BE2C (cell line): ENCODE measurements around the gene RBMS3.

Source experiments
- DNase-seq: peaks from one replicate; pipeline ENCODE4 v3.0.0-alpha.2; 2020
- H3K27me3 ChIP-seq: fragments of 250-450 bp; sonication (Bioruptor Pico); 2 replicates; pipeline ENCODE4 v1.5.1; 2020; ENCODE audit warnings: mild to moderate bottlenecking
- H3K36me3 ChIP-seq: fragments of 250-450 bp; sonication (Bioruptor Pico); 2 replicates; pipeline ENCODE4 v1.5.1; 2020; ENCODE audit warnings: mild to moderate bottlenecking
- H3K4me1 ChIP-seq: fragments of 250-450 bp; sonication (Bioruptor Pico); 2 replicates; pipeline ENCODE4 v1.5.1; 2020
- H3K4me3 ChIP-seq: 2 replicates; pipeline ENCODE4 v1.5.1; 2011; ENCODE audit warnings: low read depth, low read length
- H3K9me3 ChIP-seq: fragments of 250-450 bp; sonication (Bioruptor Pico); 2 replicates; pipeline ENCODE4 v1.5.1; 2020
- CTCF ChIP-seq: IDR thresholded peaks from 2 replicates; pipeline ENCODE4 v1.5.1; 2012; ENCODE audit warnings: mild to moderate bottlenecking, low read depth, low read length

The RBMS3 gene

GRCh38 chr3:29590461-29590860, 309.6 kb downstream of the RBMS3 start:
- H3K4me3 ChIP-seq = no peak overlapping the region
- DNase-seq = no peak
- no peaks in the 10 kb centered on the region for H3K9me3 ChIP-seq
- no peak for TF ChIP-seq CTCF
- H3K4me1 ChIP-seq = no peaks in the 10 kb centered on the region; the same call in 1 of the 2 replicates
- no peaks in the 10 kb centered on the region for H3K27me3 ChIP-seq
- H3K36me3 ChIP-seq = no peaks in the 10 kb centered on the region

GRCh38 chr3:29591579-29591978, 310.7 kb downstream of the RBMS3 start:
- no peaks in the 10 kb centered on the region for H3K9me3 ChIP-seq
- DNase-seq = no peak
- no peaks in the 10 kb centered on the region for H3K36me3 ChIP-seq
- H3K4me3 ChIP-seq = no peak overlapping the region
- no peaks in the 10 kb centered on the region for H3K27me3 ChIP-seq
- no peaks in the 10 kb centered on the region for H3K4me1 ChIP-seq
- TF ChIP-seq CTCF = no peak

GRCh38 chr3:29593802-29594201, 312.9 kb downstream of the RBMS3 start:
- Histone ChIP-seq H3K27me3 (no peaks in the 10 kb centered on the region), H3K4me3 (no peak overlapping the region), H3K9me3 (no peaks in the 10 kb centered on the region), H3K4me1 (no peaks in the 10 kb centered on the region), H3K36me3 (no peaks in the 10 kb centered on the region)
- DNase-seq = no peak
- no peak for TF ChIP-seq CTCF

- no peak overlapping the region for H3K4me3 ChIP-seq
- H3K4me1 ChIP-seq = no peaks in the 10 kb centered on the region
- no peaks in the 10 kb centered on the region for H3K9me3 ChIP-seq
- no peak for TF ChIP-seq CTCF
- no peak for DNase-seq
- no peaks in the 10 kb centered on the region for H3K36me3 ChIP-seq
- H3K27me3 ChIP-seq = no peaks in the 10 kb centered on the region
Observed at GRCh38 chr3:29594261-29594660, 313.4 kb downstream of the RBMS3 start.

GRCh38 chr3:29597376-29598008, 316.6 kb downstream of the RBMS3 start:
- H3K9me3 ChIP-seq = no peaks in the 10 kb centered on the region
- DNase-seq = no peak
- TF ChIP-seq CTCF = no peak
- H3K4me3 ChIP-seq = no peak overlapping the region
- no peaks in the 10 kb centered on the region for H3K4me1 ChIP-seq
- H3K36me3 ChIP-seq = no peaks in the 10 kb centered on the region
- no peaks in the 10 kb centered on the region for H3K27me3 ChIP-seq

GRCh38 chr3:29601861-29602585, 321.2 kb downstream of the RBMS3 start:
- TF ChIP-seq CTCF = no peak
- no peaks in the 10 kb centered on the region for H3K36me3 ChIP-seq
- DNase-seq = no peak
- peaks cover 5% of the 10 kb centered on the region; the same call in 1 of the 2 replicates for H3K4me1 ChIP-seq
- H3K9me3 ChIP-seq = no peaks in the 10 kb centered on the region
- H3K27me3 ChIP-seq = no peaks in the 10 kb centered on the region
- H3K4me3 ChIP-seq = no peak overlapping the region
